NCI-H526 treated with DMSO at 0.1 percent for 48 hours (cell line): ENCODE results near the gene C1orf56.

Source experiments
- DNase-seq: peaks from one replicate; lab custom pipeline; 2025; lab: John Stamatoyannopoulos, UW

The C1orf56 gene, protein sequence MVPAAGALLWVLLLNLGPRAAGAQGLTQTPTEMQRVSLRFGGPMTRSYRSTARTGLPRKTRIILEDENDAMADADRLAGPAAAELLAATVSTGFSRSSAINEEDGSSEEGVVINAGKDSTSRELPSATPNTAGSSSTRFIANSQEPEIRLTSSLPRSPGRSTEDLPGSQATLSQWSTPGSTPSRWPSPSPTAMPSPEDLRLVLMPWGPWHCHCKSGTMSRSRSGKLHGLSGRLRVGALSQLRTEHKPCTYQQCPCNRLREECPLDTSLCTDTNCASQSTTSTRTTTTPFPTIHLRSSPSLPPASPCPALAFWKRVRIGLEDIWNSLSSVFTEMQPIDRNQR

GRCh38 chr1:151047591-151047924 is at the start of gene C1orf56:
Gene C1orf56, plus strand, starts transcription at chr1:151047751. Its CDS starts 97 bp downstream, at chr1:151047848.
- DNase-seq = peak; percentile 88

DNA sequence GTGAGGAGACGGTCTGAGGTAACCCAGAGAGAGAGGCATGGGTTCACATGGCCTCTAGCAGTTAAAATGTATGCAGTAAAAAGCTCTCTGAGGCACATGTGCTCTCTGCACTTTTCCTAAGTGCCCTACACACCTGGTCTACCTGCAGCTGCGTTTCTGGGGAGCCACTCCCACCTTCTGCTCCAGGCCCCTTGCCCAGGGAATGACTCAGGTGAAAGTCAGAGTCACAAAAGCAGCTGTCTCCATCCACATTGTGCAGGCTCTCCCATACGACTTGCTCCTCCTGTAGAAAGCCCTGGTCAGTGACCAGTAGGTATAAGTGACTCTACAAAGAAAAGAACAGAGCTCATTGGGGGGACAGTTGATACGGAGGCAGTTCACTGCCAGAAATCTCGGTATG is 49.6 kb upstream of the C1orf56 start:
- DNase-seq = no peak

DNA sequence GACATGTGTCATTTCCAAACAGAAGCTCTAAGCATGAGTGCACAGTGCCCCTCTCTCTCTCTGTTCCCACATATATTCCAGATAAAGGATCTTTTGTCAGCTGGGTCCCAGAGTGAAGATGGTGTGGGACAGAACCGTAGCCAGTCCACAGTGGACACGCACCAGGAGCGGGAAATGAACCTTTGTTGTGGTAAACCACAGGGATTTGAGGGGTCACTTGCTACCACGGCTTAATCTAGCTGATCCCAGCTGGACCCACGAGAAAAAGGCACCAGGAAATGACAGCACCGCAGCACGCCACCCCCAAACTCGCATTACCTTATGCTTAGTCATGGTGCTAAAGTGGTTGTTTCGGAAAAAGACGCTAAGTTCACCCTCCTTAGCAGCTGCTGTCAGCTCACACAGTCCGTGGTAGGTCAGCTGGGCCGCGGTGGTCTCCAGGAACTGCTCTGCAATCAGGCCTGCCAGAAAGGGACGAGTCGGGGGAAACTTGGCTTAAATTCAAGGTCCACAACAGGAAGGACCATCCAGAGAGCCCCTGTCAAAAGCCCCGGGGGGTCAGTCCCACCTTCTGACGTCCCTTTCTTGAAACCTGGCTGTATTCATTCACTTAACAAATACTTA is 48.4 kb upstream of the C1orf56 start:
- DNase-seq = no peak

- DNase-seq = peak; percentile 94
Observed at GRCh38 chr1:150999926-151000325, 47.6 kb upstream of the C1orf56 start.

GRCh38 chr1:151000408-151000807 is 47.1 kb upstream of the C1orf56 start:
- no peak for DNase-seq

- no peak for DNase-seq
Observed at GRCh38 chr1:151001602-151002001, 45.9 kb upstream of the C1orf56 start.

DNA sequence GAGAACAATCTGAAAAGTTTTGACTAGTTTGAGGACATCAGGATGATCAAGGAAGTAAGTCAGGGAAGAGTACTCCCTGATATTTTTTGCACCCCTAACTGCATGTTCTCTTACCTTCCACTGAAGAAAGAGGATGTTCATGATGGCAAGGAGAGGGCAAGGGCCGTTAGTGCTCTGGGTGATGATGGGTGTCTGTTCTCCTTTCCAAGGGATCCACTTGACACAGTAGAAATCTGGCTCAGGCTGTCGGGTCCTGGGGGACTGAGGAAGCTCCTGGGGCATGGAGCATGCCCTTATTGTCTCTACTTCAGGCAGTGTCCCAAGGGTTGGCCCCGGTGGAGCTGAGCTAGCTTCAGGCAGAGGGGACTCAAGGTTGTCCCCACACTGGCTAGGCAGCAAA is 45.5 kb upstream of the C1orf56 start:
- DNase-seq = no peak

DNA sequence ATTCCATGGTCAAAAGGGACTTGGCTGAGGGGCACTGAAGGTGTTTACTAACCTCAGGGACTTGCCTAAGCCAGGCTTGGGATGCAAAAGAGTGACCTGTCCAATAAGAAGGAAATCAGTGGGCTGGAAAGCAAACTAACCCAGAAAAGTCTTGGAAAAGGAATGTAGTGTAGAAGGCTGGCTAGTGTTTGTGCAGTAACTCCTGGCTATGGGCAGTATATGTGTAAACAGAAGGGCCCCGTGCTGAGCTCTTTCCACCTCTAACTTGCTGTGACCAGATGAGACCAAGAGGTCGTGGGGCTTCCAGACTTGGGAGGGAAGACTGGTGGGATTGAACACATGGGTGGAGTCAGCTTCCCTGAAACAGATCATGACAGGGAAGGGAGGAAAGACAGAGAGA is 44.9 kb upstream of the C1orf56 start:
- DNase-seq = no peak

GRCh38 chr1:151003180-151003579 is 44.4 kb upstream of the C1orf56 start:
- no peak for DNase-seq

- DNase-seq = peak; percentile 65
Observed at GRCh38 chr1:151005729-151006319, 41.7 kb upstream of the C1orf56 start.

DNA sequence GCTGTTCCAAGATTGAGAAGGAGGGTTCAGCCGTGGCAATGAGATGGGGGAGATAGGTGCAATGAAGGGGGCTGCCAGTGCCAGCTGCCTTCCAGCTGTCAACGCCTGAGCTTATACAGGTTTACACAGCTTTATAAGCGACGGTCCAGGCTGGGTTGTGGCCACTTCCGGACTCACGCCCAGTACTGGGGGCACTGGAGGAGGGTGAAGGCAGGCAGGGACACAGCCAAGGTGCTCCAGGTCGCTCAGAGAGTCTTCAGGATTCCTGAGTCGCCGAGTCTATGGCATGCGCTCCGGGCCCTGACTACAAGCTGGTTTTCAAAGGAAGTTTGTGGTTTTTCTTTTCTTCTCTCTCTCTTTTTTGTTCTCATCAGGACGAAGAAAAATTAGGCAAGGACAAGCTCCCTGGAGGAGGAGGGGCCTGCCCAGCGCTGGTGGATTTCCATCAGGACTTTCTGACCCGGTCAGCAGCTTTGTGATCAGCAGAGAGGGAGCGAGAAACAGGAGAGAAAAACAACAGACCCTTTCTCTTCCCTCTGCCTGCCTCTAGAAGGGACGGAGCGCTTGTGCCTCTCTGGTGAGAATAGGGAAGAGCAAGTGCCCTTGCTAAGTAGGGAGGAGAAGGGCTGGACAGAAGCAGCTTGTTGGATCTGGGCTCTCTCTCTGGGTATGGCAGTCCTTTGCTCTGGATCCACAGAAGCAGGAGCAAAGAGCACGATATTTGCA is 41.1 kb upstream of the C1orf56 start, which contains the start of gene MINDY1:
Gene MINDY1 (minus strand): TSS at position 576 of the 726 bp plus-strand sequence. CDS start 4,285 bp downstream, outside the sequence.
- DNase-seq = peak; percentile 98

GRCh38 chr1:151007853-151008243 is 39.7 kb upstream of the C1orf56 start:
- no peak for DNase-seq

DNA sequence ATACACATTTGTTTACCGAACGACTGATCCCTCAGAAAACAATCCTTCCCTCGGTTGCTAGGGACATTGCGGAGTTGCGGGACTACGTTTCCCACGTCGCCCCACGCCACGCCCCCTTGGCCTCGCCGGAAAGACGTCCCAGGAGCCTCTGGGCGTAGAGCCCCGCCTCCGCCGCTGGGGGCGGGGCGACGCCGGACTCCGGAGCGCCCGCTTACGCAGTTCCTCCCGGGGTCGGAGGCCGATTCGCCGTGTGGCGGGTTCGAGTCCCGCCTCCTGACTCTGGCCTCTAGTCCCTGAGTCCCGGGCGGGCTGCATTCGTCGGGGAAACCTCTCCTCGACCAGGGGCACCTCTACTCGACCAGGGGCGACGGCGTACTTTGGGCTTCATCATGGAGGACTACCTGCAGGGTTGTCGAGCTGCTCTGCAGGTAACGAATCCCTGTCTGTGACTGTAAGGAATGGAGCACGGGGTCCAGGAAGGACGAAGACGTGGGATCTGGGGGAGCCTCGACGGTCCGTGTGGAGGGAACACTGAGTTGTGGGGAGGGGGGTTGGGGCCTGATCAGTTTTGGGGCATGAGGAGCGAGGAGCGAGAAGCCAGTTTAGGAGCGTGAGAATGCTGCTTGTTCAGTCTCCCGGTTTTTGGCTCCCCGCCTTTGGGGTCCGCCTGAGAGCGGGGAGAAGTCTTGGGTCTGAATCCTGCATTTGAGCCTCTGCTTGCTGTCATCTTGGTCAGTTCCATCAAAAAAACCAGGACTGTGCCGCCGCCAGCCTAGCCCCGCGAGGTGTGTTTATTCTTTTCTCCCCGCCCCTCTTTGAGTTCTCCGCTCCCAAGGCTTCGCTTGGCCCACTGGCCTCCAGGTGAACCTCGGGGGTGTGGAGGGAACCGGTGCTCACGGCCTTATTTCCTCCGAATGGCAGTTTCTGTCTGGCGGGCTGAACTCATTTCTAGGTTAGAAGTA is 39.0 kb upstream of the C1orf56 start, which contains the start of gene PRUNE1:
Gene PRUNE1 (plus strand): TSS at position 206 of the 962 bp plus-strand sequence. CDS start 184 bp downstream, at position 390.
- DNase-seq = peak; percentile 98

- DNase-seq = no peak
Observed at GRCh38 chr1:151009206-151009587, 38.4 kb upstream of the C1orf56 start.

GRCh38 chr1:151009674-151010345 is 37.7 kb upstream of the C1orf56 start:
- DNase-seq = no peak

DNA sequence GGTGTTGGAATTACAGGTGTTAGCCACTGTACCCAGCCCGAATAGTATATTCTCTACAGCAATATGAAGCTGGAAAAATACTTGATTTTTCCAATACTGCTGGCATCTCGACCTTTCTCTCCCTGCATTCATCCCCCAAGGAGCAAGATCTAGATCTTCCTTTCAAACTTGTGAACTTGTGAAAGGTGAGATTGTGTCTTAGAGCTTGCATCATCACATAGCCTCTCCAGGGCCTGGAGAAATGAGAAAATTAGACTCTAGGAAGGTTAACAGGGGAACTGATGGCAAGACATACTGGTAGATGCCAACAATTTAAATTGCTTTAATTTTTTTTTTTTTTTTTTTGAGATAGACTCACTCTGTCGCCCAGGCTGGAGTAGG is 37.2 kb upstream of the C1orf56 start:
- no peak for DNase-seq

DNA sequence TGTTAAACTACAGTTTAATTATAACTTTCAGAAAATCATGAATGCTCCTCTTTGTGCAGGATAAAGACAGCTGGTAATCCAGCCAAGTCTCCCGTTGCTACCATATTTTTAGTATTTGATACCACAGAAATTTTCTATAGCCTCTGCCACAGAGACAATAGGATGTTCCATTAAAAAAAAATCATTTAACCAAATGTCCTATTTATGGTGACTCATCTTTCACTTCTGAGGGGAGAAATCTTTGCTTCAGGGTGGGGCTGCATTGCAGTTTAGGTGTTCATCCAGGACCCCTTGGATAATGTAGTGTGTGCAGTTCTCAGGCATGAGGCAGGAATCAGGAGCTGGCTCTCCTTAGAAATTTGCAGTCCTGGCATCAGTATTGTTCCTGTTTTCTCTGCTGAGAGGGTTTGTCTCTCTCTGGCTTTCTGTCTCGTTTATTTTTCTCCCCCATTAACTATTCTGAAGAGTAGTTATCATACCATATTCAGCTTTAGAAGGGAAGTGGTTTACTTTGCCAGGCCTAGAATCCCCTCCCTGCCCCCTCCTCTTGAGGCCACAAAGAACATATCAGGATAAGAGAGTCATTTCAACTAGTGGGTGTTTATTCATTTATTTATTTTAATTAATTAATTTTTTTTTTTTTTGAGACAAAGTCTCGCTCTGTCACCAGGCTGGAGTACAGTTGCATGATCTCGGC is 36.2 kb upstream of the C1orf56 start:
- no peak for DNase-seq

DNA sequence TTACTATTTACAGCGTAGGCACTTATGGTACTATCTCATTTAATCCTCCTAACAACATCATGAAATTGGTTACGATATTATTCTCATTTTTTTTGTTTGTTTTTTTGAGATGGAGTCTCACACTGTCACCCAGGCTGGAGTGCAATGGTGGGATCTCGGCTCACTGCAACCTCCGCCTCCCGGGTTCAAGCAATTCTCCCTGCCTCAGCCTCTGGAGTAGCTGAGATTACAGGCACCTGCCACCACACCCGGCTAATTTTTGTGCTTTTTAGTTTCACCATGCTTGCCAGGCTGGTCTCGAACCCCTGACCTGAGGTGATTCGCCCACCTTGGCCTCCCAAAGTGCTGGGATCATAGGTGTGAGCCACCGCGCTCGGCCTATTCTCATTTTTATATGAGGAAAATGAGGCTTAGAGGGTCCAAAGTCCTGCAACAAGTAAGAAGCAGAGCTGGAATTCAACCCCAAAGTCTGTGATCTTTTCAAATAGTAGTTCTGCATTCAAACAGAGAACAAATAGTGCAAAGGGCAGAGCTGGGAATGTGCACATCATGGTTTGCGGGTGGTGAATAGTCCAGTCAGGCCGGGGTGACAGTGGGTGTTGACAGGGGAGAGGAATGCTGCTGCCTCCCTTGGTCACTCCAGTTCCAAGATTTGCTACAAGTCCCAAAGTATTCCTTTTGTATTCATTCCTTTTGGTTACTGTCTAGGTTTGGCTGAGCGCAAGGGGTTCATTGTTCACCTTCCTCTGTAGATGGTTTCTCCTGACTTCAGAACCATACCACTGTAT is 34.7 kb upstream of the C1orf56 start:
- DNase-seq = no peak

DNA sequence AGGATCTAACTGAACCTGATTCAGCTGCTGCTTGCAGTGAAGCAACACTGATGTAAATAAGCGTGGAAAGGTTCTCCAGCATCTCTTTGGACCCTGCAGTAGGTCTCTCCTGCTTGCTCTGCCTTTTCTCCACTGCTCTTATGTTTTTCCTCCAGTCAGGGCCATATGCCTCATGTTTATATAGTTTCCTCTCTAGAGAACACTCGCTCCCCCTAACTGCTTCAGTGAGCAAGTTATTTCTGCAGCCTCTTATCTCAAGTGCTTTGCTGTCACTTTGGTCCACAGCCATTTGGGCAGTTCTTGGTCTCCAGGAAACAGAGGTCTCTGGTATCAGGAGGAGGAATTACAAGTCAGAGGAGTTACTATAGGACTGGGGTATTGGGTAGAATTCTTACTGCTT is 34.0 kb upstream of the C1orf56 start:
- no peak for DNase-seq
